Stimulated activated CD4-positive, alpha-beta T cell treated with anti-CD3 and anti-CD28 coated beads, Interleukin-2, amount 100 ng/mL, for 48 hours (primary cell): ENCODE results near the gene ARRB2.
"Not testable (repeated sequence)": the region's sequence is repeated elsewhere in the genome, so short reads cannot be mapped to it uniquely, and the experiment has no call there.

Source experiments
- DNase-seq, 2 donors: peaks; one replicate each; pipeline ENCODE4 v3.0.0-alpha.2; 2020

The ARRB2 gene

DNA sequence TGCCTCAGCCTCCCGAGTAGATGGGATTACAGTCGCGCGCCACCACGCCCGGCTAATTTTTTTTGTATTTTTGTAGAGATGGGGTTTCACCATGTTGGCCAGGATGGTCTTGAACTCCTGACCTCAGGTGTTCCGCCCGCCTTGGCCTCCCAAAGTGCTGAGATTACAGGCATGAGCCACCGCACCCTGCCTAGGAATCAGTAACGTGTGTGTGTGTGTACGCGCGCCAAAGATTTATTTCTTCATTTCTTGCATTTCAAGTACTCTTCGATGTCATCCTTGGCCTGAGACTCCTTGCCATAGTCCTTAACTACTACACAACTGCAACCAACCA is 5.9 kb upstream of the ARRB2 start:
- not testable (repeated sequence) for DNase-seq

DNA sequence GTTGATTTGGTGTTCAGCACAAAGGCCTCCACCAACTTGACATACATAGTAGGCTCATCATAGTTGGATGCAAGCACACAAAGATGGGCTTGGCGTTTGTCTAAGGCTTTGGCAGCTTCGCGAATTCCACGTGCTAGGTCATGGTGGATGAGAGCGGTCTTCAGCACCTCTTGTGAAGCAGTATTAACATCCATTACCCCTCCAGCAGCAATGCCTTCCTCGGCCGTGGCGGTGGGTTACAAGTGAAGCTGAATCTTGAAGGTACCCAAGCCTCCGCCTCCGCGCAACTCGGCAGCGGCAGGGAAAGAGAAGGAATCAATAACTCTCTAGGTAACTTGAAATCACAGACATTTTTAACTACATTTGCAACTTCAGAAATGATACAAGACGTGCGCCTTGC is 5.4 kb upstream of the ARRB2 start:
- no peak for DNase-seq

DNA sequence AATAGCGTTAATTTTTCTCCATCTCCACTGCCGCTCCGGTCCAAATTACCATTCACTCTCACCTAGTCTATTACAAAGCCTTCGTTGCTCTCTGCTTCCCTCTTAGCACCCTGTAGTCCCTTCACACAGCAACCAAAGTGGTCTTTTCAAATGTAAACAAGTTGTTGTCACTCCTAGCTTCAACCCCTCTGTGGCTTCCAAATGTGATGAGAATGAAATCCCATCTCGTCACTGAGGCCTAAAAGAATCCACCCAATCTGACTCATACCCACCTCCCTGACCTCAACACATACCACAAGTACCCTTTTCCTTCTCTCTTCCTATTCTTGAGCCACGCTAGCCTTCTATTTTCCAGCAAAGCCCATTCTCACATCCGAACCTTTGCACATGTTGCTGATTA is 4.3 kb upstream of the ARRB2 start:
- no peak for DNase-seq

DNA sequence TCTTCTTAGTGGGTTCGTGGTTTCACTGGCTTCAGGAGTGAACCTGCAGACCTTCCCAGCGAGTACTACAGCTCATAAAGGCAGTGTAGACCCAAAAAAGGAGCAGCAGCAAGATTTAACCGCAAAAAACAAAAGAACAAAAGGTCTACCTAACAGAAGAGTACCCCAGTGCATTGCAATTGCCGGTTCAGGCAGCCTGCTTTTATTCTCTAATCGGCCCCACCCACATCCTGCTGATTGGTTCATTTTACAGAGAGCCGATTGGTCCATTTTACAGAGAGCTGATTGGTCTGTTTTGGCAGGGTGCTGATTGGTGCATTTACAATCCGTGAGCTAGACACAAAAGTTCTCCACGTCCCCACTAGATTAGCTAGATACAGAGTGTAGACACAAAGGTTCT is 2.0 kb upstream of the ARRB2 start:
- peak; percentile 37 to 47 for DNase-seq

DNA sequence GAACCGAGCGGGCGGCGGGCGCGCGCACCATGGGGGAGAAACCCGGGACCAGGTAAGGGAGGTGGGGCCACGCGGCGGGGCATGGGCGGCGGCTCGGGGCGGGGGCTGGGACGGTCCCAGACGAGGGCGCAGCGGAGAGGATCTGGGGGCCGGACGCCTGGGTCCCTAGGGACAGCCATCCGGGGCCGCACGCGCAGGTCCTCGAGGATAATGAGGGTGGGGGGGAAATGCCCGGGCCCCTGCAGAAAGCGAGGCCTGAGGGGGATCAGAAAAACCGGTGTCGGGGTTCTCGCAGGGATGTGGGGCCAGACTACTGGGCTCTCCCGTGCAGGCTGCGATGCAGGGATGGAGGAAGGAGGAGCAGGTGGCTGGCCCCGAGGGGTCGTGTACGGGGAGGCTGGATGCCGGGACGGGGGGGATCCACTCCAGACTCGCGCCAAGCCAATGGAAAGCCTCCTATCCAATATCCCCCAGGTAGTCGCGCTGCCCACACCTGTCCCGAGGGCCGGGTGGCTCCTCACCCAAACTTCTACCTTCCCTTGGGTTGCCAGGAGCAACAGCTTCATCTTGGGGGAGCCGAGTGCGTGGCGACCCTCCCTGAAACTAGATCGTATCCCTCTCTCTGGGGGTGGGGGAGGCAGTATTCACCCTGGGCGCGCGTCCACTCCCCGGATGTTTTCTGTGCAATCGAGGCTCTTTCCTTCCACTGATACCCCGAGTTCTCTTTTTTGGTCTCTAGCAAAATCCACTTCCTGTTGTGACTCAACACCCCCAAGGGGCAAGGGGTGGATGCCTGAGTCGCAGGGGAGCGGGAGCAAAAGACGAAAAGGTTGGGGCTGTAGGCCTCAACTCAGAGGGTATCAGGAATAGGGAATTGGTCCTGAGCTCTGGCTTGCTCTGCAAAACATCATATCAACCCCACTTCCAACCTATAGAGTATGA is 532 bp downstream of the ARRB2 start:
- no peak for DNase-seq

DNA sequence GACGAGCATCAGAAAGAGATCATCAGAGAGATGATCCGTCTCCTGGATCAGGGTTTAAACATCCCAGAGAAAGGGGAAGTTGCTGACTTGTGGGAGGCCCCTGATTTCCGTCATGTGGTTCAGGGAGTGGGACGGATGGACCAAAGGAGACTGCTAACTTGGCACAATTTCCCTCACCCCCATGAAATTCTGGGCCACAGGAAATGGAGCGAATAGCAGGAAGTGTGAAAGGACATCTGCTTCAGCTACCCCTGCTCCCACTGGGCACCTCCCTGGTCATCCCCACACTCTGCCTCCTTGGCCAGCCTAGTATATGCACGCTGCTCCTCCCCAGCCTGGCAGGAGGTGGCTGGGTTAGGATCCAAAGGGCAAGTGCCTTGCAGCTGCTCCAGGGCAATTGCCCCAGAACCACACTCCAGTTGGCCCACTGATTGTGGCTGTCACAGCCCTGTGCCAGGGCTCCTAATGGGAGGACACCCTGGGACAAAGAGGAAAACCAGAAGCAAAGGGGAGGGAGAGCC is 1.3 kb downstream of the ARRB2 start:
- DNase-seq: no peak

DNA sequence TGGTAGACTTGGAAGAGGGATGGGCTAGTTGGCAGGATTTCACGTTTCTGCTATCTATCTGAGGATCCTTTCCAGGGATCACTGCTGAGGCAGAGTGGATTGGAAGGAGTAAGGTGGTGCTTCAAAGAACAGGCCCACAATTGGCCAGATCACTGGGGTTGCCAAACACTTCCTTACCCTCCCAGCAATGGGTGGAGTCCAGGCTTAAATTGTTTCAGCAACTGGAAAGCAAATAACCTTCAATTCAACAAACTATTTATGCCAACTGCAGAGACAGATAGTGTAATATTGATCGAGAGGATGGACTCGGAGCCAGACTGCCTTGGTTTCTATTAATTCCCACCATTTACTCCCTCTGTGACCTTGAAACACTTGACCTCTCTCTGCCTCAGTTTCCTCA is 2.1 kb downstream of the ARRB2 start:
- DNase-seq: no peak

DNA sequence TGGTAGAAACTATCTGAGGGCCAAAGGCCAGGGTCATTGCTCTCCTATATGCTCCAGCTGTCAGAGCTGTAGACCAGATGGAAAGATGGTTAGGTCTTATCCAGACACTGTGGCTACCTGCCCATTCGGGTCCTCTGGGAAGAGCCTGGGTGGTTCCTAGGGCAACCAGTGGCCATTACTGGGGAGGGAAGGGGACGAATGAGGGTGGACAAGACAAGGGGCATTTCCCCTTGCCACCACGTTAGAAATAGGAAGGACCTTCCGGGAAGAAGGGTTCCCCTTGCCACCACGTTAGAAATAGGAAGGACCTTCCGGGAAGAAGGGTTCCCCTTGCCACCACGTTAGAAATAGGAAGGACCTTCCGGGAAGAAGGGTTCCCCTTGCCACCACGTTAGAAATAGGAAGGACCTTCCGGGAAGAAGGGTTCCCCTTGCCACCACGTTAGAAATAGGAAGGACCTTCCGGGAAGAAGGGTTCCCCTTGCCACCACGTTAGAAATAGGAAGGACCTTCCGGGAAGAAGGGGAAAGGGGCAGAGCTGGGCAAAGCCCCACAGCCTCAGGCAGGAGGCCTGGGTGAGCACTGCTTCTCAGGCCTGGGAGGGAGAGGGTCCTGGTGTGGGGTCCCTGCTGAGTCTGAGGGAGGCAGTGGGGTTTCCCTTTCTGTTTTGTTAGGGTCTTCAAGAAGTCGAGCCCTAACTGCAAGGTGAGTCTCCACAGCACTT is 4.1 kb downstream of the ARRB2 start:
- not testable (repeated sequence) for DNase-seq

DNA sequence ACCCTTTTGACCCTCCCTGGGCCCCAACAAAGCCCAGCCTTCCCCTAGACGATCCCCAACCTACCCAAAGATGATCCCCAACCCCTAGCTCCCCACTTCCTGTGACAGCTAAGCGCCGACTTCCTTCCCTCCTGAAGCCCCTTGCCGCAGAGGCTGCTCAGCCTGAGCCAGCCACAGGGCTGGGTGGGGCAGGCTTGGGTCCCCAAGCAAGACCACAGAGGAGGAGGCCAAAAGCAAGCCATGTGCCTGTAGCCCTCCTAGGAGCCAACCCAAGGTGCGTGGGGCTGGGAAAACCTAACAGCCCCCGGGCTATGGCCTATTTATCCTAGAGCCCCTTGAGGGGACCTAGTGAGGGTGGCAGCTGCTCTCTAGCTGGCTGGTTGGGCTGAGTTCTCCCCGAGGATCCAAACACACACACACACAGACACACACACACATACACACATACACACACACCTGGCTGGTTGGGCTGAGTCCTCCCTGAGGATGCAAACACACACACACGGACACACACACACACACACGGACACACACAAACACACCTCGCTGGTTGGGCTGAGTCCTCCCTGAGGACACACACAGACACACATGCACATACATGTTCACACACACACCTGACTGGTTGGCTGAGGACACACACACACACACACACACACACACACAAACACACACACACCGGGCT is 4.8 kb downstream of the ARRB2 start:
- DNase-seq: no peak

DNA sequence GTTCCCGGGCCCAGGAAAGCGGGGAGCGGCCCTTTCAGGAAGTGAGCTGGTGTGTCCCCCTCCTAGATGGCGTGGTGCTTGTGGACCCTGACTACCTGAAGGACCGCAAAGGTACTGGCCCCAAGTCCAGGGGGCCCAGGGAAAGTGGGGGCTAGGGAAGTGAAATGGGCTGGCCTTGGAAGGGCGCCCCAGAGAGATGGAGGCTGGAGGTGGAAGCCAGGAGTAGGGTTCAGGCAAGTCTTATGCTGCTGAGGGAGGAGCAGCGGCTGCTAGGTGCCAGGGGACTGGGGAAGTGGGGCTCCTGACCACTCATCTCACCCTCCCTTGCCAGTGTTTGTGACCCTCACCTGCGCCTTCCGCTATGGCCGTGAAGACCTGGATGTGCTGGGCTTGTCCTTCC is 5.6 kb downstream of the ARRB2 start:
- DNase-seq: no peak

DNA sequence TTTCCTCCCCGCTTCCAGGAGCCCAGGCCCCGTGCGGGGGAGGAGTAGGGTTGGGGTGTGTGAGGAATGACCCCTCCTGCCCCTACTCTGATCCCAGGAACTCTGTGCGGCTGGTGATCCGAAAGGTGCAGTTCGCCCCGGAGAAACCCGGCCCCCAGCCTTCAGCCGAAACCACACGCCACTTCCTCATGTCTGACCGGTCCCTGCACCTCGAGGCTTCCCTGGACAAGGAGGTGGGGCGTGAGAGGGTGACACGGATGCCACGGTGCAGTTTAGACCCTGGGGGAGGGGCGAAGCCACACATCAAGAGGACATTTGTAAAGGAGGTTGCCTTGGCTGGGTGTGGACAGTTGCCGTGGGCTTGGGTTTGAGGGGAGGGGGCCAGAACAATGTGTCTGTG is 7.4 kb downstream of the ARRB2 start:
- no peak for DNase-seq

DNA sequence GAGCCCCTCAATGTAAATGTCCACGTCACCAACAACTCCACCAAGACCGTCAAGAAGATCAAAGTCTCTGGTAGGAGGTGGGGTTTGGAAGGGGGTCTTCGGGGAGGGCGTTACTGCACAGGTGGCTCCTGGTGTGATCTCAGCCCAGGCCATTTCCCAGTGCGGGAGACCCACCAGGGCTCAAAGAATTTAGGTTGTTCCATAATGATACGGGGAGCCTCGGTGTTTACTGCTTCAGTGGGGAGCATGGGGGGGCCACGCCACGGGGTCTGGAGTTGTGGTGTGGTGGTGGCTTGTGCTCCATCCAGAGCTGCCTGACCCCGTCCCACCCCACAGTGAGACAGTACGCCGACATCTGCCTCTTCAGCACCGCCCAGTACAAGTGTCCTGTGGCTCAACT is 7.8 kb downstream of the ARRB2 start:
- no peak for DNase-seq

DNA sequence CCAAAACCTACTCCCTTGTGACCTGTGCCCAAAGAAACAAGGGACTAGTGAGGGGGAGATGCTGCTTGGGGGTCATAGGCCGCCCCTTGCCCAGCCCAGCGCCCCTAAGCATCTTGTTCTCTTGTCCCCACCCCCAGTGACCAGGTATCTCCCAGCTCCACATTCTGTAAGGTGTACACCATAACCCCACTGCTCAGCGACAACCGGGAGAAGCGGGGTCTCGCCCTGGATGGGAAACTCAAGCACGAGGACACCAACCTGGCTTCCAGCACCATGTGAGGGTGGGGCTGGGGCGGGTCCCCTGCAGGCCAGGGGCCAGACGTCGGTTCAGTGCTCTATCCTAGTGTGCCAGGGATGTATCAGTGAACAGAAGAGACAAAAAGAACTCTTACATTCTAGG is 8.7 kb downstream of the ARRB2 start:
- no peak for DNase-seq

DNA sequence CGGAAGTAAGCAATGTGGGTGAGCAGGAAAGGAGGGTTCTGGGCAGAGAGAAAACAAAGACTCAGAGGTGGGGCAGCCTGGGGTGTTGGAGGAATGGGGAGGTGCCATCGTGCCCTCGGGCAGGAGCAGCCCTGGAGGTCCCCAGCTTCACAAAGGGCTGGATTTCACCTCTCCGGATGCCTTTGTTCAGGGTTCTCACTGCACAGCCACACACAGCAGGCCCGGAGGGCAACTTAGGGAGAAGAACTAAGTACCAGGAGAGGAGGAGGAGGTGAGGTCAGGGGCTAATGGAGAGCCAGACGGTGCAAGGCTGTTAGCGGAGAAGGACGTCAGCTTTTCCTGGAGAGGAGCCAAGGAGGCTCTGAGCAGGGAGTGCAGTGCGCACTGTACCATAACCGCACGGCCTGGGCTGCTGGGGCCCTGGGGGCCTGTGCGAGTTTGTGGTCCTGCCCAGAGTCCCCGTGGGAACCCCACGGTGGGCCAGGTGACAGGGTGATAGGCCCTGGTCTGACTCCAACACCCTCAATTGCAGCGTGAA is 9.3 kb downstream of the ARRB2 start:
- no peak for DNase-seq

DNA sequence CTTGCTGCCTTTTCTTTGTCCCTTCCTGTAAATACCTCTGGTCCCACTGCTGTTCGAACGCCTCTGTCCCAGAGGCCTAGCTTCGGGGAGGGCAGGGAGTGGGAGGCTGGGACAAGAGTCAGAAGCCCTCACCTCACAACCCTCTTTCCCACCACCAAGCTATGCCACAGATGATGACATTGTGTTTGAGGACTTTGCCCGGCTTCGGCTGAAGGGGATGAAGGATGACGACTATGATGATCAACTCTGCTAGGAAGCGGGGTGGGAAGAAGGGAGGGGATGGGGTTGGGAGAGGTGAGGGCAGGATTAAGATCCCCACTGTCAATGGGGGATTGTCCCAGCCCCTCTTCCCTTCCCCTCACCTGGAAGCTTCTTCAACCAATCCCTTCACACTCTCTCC is 10.4 kb downstream of the ARRB2 start:
- no peak for DNase-seq

DNA sequence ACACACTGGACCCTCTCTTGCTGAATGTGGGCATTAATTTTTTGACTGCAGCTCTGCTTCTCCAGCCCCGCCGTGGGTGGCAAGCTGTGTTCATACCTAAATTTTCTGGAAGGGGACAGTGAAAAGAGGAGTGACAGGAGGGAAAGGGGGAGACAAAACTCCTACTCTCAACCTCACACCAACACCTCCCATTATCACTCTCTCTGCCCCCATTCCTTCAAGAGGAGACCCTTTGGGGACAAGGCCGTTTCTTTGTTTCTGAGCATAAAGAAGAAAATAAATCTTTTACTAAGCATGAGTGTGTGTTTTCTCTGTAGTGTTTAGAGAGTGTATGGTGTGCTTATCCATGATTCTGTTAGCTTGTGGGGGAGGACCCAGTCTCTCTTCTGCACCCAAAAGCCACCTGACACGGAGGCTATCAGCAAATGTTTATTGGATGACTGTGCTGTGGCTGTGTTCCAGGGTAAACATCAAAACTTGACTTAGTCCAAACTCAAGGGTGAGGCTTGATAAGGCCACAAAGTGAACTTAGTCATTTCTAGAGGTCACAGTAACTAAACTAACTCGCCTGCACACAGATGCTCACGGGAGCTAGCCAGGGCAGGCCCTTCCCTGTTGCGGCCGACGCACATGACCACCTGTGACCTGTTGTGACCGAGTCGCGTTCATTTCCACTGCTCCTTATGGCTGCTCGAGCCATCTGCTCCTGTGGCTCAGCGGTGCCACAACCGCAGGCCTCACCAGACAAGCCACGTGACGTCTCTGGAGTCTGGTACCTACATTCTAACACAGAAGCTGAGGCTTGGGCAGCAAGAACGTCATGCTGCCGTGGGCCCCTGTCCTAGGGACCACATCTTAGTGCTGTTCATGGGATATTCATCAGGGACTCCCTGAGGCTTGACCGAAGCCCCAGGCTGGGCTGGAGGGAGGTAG is 11.0 kb downstream of the ARRB2 start:
- DNase-seq: no peak

DNA sequence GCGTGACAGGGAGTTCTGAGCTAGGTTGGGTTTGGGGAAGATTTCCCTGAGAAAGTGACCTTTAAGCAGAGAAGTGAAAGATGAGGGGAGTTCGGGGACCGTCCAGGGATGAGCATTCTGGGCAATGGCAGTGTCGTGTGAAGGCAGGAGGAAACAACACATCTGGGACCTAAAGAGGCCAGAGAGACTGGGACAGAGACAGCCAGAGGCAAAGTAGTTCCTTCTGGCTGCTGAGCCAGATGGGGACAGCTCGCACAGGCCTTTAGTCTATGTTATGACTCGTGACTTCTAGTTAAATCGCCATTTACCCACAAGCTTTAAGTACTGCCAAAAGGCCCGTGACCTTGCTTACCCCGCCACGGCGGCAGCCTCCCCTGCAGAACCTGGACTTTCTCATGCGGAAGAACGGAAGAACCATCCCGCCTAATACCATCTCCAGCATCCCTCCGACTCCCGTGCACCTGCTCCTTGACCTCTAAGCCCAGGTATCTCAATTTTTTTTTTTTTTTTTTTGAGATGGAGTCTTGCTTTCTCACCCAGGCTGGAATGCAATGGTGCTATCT is 12.3 kb downstream of the ARRB2 start:
- no peak for DNase-seq

DNA sequence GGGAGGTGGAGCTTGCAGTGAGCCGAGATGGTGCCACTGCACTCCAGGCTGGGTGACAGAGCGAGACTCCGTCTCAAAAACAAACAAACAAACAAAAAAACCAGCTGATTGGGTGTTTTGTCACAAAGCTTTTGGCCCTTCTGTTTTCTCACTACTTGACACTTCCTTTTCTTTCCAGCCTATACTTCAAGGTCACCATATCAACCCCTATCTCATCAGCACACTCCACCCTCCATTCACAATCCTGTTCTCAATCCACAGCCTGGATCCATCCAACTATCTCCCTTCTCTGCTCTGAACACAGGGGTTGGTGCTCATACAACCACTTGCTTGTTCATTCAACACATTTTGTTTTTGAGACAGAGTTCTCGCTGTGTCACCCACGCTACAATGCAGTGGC is 14.2 kb downstream of the ARRB2 start:
- no peak for DNase-seq

DNA sequence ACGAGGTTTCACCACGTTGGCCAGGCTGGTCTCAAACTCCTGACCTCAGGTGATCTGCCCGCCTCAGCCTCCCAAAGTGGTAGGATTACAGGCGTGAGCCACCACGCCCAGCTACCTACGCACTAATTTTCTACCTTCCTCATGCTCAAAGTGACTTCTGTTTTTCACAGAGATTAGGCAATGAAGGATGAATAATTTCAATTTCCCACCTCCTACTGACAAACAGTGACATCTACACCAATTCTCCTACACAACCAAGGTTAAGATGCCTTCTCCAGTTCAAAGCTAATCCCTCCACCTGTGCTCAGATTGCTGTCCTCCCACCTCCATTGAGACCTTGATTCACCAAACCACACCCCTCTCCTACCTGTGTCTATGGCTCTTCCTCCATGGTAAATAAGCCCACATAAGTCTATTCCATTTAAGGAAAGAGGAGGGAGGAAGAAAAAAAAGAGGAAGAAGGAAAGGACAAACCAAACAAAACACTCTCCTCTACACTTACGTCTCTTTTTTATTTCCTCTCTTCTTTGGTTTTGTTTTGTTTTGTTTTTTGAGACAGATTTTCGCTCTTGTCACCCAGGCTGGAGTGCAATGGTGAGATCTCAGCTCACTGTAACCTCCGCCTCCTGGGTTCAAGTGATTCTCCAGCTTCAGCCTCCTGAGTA is 15.3 kb downstream of the ARRB2 start:
- DNase-seq: no peak

DNA sequence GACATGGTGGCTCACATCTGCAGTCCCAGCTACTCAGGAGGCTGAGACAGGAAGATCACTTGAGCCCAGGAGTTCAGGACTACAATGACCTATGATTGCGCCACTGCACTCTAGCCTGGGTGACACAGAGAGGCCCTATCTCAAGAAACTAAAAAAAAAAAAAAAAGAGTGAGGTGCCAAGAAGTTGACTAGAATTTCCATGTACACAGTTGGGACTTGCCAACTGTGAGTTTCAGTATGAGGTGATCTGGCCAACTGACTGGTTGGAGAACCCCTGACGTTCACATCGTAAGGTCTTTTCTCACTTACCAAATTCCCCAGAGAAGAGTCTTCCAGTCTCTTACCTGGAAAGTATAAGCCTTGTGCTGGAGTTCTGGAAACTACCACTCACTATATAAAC is 17.7 kb downstream of the ARRB2 start:
- DNase-seq: no peak

DNA sequence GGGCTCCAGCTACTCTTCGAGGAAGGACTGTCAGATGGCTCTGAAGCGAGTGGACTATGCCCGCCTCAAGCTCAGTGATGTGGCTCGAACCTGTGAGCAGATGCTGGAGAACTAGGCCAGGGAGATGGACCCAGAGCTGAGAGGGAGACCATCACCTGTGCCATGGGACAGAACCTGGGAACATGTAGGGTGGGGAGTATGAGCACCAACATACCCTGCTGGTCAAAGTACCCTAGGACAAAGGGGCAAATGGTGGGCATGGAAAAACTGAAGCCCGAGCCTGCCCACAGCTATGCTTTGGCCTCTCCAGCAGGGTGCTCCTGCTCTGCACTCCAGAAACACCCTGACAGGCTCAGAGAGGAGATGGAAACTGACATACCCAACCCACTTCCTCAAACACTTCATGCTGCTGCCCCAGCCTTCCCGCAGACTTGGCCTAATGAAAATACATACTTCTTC is 22.7 kb downstream of the ARRB2 start:
- DNase-seq: no peak
